Measurements from ENCODE around the gene RBM3.
"Not testable (repeated sequence)": the region's sequence is repeated elsewhere in the genome, so short reads cannot be mapped to it uniquely, and the experiment has no call there.

RBM3 gene

GRCh38 chrX:48574270-48575266 is at the start of gene RBM3:
RBM3 (plus strand) TSS chrX:48574484; CDS start chrX:48575181, 697 bp downstream.
- peak; percentile 75 to 79 for DNase-seq (ENCODE audit: low read depth in 1 of 2, low spot score in 1 of 2)

DNA sequence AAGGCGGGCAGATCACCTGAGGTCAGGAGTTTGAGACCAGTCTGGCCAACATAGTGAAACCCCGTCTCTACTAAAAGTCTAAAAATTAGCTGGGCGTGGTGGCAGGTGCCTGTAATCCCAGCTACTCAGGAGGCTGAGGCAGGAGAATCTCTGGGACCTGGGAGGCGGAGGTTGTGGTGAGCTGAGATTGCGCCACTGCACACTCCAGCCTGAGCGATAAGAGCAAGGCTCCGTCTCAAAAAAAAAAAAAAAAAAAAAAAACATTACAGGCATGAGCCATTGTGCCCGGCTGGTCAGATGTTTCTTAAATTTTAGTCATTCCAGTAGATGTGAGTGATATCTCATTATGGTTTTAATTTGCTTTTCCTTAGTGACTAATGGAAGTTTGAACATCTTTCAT is 48.4 kb upstream of the RBM3 start:
- not testable (repeated sequence) for DNase-seq (ENCODE audit: low read depth in 1 of 2, low spot score in 1 of 2)

DNA sequence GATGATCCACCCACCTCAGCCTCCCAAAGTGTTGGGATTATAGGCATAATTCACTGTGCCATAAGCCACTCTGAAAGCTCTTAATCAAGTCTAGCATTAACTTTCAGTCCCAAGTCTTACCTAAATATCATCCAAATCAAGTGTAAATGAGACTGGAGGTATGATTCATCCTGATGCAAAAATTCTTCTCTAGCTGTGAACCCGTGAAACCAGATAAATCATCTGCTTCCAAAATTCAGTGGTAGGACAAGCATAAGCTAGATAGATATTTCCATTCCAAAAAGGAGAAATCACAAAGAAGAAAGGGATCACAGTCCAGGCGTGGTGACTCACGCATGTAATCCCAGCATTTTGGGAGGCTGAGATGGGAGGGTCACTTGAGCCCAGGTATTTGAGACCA is 43.5 kb upstream of the RBM3 start:
- DNase-seq (ENCODE audit: low read depth in 1 of 2, low spot score in 1 of 2): no peak

DNA sequence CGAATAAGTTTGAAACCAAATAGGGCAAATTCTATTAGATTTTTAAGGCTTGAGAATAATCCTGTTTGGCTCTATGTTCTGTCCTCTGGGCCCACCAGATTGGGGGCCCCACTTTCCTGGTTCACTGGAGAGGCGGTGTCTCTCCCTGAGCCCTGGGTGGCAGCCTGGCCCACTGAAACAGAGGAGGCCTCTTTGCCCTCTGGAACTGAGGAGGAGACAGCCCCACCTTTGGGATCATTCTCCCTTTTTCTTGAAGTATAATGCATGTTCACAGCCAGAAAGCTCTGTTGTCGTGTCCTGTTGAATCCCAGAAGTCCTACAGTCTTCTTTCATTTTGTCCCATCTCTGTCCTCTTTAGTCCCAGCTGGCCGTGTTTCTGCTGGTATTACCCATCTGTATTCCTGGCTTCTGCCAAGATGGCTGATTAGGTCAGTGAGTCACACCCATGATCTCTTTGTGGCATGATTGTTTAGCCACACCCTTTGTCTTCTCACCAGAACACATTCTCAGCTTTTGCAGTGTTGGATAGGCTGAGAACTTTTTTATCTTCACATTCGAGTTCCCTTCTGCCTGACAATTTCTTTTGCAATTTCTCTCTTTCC is 42.8 kb upstream of the RBM3 start:
- DNase-seq (ENCODE audit: low read depth in 1 of 2, low spot score in 1 of 2): no peak

GRCh38 chrX:48532161-48532560 is 42.1 kb upstream of the RBM3 start:
- no peak for DNase-seq (ENCODE audit: low read depth in 1 of 2, low spot score in 1 of 2)

- DNase-seq (ENCODE audit: low read depth in 1 of 2, low spot score in 1 of 2): no peak
Observed at GRCh38 chrX:48533165-48533564, 41.1 kb upstream of the RBM3 start.

GRCh38 chrX:48538641-48539344 is 35.5 kb upstream of the RBM3 start:
- no peak for DNase-seq (ENCODE audit: low read depth in 1 of 2, low spot score in 1 of 2)

GRCh38 chrX:48539345-48540027 is 34.8 kb upstream of the RBM3 start, which contains the start of gene TBC1D25:
TBC1D25 (plus strand) TSS chrX:48539714; CDS start chrX:48539798, 84 bp downstream.
- DNase-seq (ENCODE audit: low read depth in 1 of 2, low spot score in 1 of 2): peak; percentile 90 to 91

DNA sequence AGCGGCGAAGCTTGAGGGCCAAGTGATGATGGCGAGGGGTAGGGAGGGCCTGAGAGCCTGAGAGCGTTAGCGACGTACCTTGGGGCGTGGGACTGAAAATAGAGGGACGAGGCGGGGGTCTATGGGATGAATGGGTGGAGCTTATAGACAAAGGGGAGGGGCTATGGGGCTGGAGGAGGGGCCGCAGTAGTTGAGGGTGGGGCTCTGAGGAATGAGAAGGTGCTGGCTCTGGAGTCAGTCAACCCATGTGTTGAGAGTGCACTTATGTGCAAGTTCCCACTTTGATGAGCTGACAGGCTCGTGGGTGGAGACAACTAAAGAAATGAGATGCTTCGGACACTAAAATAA is 34.3 kb upstream of the RBM3 start:
- DNase-seq (ENCODE audit: low read depth in 1 of 2, low spot score in 1 of 2): peak; percentile 8 to 36

DNA sequence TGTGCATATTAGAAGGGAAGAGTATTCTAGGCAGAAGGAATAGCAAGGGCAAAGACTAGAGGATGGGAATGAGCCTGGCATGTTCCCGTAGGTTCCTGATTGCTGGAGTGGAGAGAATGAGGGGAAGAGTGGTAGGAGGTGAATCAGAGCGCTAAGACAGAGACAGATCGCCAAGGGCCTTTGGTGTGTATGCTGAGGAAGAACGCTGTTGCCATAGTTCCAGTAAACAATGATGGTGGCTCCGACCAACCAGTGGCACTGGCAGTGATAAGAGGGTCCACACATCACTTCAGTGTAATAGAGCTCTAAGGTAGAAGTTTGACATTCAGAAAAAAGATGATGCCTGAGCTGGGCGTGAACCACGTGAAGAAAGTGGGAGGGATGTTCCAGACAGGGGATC is 33.8 kb upstream of the RBM3 start:
- DNase-seq (ENCODE audit: low read depth in 1 of 2, low spot score in 1 of 2): no peak

- no peak for DNase-seq (ENCODE audit: low read depth in 1 of 2, low spot score in 1 of 2)
Observed at GRCh38 chrX:48541140-48541814, 33.0 kb upstream of the RBM3 start.

DNA sequence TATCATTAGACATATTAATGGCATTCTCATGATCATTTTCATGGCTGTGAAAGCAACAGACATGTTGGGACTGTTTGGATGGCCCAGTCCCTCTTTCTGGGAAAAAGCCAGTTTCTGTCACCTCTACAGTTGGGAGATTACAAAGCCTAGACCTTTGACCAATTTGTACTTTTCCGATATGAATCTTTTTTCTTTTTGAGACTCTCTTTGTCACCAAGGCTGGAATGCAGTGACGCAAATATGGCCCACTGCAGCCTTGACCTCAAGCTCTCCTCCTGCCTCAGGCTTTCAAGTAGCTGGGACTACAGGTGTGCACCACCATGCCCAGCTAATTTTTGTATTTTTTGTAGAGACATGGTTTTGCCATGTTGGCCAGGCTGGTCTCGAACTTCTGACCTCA is 25.4 kb upstream of the RBM3 start:
- no peak for DNase-seq (ENCODE audit: low read depth in 1 of 2, low spot score in 1 of 2)

DNA sequence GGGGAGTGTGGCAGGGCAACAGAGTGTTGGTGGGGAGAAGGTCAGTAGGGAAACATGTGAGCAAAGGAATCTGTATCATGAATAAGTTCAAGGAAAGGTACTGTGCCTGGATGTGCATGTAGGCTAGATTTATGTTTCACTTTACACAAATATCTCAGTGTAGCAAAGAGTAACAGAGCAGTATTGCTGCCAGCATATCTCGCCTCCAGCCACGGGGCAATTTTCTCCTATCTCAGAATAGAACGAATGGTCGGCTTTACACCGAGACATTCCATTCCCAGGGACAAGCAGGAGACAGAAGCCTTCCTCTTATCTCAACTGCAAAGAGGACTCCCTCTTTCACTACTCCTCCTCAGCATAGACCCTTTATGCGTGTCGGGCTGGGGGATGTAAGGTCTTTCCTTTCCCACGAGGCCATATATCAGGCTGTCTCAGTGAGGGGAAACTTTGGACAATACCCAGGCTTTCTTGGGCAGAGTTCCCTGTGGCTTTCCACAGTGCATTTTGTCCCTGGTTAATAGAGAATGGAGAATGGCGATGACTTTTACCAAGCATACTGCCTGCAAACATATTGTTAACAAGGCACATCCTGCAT is 18.5 kb upstream of the RBM3 start:
- not testable (repeated sequence) for DNase-seq (ENCODE audit: low read depth in 1 of 2, low spot score in 1 of 2)

GRCh38 chrX:48558271-48558670 is 16.0 kb upstream of the RBM3 start:
- DNase-seq (ENCODE audit: low read depth in 1 of 2, low spot score in 1 of 2): no peak

DNA sequence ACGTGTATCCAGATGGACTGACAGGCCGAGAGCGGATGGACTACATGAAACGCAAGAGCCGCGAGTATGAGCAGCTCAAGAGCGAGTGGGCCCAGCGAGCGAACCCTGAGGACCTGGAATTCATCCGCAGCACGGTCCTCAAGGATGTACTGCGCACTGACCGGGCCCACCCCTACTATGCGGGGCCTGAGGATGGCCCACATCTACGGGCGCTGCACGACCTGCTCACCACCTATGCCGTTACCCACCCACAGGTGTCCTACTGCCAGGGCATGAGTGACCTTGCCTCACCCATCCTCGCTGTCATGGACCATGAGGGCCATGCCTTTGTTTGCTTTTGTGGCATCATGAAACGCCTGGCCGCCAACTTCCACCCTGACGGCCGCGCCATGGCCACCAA is 14.6 kb upstream of the RBM3 start:
- no peak for DNase-seq (ENCODE audit: low read depth in 1 of 2, low spot score in 1 of 2)

DNA sequence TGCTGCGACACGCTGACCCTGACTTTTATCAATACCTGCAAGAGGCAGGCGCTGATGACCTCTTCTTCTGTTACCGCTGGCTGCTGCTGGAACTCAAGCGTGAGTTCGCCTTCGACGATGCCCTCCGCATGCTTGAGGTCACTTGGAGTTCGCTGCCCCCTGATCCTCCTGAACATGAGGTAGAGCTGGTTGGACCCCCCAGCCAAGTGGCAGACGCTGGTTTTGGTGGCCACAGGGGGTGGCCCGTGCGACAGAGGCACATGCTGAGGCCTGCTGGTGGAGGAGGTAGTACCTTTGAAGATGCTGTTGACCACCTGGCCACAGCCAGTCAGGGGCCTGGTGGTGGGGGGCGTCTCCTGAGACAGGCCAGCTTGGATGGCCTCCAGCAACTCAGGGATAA is 14.2 kb upstream of the RBM3 start:
- no peak for DNase-seq (ENCODE audit: low read depth in 1 of 2, low spot score in 1 of 2)

GRCh38 chrX:48560681-48561080 is 13.6 kb upstream of the RBM3 start:
- DNase-seq (ENCODE audit: low read depth in 1 of 2, low spot score in 1 of 2): no peak

DNA sequence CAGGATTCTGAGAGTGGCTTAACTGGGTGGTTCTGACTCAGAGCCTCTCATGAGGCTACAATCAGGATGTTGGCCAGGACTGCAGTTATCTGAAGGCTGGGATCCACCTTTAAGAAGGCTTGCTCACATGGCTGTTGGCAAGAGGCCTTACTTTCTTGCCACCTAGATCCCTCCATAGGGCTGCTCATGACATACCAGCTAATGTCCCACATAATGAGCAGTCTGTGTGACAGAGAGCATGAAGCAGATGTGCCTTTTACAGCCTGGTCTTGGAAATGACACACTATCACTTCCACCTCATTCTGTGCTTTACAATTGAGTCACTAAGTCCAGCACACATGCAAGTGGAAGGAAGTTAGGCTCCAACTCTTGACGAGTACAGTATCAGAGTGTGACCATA is 4.3 kb upstream of the RBM3 start:
- DNase-seq (ENCODE audit: low read depth in 1 of 2, low spot score in 1 of 2): no peak

DNA sequence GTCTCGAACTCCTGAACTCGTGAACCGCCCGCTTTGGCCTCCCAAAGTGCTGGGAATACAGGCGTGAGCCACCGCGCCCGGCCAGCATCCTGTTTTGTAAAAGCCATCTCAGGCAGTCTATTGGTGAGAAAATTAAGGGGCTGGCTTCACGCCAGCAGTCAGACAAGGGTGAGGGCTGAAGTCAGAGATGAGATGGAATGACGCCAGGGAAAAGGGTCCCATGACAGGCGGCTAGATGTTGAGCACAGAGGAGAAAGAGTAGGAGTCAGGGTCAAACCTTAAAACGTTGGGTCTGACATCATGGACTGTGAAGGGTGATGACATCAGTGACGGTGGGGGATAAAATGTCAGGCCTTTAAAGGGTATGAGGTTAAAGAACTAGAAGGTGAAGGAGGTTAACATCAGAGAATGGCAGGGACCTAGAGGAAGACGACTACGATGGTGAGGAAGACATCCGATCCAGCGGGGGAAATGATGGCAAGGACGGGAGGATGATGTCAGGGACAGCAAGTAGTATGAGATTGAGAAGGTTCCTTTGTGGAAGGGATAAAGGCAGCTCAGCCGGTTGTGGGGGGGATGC is 504 bp upstream of the RBM3 start:
- no peak for DNase-seq (ENCODE audit: low read depth in 1 of 2, low spot score in 1 of 2)

DNA sequence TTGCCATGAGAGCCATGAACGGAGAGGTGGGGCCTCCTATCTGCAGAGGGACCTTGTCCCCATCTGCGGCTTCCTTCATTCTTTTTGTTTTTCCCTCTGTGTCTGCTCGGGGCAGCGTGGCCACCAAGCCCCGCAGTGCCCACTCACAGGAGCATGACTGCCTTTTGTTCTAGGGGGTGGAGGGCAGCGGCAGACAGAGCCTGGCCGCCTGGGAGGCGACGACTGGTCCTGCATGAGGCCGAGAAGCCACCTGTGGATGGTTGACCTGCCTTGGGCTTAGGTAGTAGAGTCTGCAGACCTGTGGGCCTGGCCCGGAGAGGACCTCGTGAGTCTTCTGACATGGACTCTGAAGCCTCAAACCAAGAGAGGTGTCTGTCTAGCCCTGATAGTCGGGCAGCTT is 1.4 kb downstream of the RBM3 start:
- DNase-seq (ENCODE audit: low read depth in 1 of 2, low spot score in 1 of 2): no peak
